HG03469 (cell line): Measurements from ENCODE around the gene ARHGEF17.

Source experiments
- ATAC-seq: cut with Tn5 transposase; IDR thresholded peaks from one replicate; pipeline ENCODE4 v1.9.1; 2021; ENCODE audit warnings: mild to moderate bottlenecking, moderate library complexity, moderate number of reproducible peaks; ENCODE audit not compliant: unreplicated experiment

The ARHGEF17 gene

DNA sequence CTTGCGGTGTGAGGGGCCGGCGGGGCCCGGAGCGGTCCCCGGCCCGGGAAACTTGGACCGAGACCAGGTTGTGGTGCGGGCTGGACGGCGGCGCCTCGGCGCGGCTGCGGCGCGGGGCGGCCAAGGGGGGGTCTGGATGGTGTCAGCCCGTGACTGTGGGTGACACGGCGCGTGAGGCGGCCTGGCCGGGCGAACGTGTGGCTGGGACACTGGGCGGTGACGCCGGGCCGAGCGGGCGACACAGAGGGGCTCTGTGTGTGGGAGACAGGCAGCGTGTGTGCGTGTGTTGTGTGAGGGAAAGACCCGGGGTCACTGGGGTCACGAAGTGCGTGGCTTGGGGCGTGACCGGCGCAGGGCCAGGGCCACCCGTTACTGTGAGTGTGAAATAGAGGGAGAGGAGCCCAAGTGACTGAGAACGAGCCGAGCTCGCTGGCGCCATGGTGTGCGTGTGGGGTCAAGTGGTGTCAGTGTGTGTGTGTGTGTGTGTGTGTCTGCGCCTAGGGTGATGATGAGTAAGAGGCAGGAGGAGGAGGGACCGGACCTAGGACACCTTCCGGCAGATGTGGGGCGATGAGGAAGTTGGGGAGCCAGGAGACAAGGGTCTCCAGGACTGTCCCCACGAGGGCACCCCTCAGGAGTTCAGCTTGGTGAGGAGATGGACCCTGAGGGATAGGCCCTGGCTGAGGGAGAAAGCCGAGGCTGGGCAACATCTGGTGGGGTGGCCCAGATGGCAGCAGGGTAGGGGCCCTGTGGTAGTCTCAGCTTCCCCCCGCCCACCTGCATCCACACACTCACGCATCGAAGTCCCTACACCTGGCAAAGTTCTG is 68.9 kb downstream of the ARHGEF17 start:
- ATAC-seq = no peak

DNA sequence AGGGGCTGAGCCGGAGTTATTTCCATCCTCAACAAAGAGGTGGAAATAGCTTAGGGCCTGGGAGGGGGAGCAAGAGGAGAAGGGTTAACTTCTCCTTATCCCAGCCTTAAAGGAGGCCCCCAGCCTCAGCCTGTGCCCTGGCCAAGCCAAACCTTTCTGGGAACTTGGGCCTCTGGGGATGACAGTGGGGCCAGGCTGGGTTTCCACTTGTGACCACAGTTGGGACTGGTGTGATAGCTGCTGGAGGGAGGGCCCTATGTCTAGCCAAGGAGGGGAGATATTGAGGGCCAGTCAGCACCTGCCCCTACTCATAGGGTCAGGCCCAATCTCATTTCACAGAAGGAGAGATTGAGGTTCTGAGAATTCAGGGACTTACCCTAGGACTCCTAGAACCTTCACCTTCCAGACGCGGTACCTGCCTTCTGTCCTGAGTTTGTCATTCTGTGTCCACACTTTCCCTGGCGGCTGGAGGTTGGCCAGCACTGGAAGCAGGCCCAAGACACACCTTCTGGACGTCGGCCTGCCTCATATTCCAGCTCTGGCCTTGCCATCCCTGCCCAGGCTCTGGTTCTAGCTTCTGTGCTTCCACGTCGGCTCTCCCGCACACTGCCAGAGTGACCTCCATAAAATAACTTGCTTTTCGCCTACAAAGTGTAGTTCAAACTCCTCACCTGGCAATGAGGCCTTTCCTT is 71.3 kb downstream of the ARHGEF17 start:
- ATAC-seq = no peak

DNA sequence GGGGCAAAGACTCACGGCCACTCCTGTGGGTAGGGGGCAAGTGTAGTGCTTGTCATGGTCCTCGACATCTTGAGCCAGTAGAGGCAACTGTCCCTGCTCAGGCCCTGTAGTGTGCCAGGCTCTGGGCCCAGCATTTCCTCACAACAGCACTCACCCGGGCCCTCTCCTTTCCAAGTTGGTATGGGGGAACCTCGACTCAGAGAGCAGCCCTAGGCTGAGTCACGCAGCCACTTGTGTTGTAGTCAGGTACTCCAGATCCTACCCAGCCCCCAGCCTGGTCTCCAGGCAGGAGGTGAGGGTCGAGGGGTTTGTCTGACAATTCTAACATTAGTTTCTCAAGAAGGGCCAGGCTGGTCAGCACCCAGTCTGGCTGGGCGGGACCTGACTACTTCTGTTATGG is 72.3 kb downstream of the ARHGEF17 start:
- ATAC-seq = no peak

DNA sequence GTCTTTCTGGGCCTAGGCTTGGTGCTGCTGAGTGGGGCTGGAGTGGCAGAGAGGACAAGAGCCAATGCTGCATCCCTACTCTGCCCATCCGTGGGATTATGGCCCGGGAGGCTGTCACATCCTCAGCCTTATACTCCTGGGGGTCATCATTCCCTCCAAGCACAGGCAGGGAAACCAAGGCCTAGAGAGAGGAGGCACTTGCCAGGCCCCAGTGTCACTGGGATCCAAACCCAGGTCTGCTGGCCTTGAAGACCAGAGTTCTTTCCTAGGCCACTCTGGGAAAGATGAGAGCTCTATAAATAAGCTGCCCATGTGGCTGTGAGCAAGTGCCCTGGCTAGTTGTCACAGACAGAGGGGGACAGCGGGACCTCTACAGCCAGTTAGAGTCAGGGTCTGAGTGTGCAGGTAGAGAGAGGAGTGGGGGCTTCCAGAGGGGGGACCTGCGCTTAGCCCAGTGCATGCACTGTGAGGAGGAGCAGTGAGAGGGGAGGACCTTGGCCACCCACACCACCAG is 72.9 kb downstream of the ARHGEF17 start:
- no peak for ATAC-seq

DNA sequence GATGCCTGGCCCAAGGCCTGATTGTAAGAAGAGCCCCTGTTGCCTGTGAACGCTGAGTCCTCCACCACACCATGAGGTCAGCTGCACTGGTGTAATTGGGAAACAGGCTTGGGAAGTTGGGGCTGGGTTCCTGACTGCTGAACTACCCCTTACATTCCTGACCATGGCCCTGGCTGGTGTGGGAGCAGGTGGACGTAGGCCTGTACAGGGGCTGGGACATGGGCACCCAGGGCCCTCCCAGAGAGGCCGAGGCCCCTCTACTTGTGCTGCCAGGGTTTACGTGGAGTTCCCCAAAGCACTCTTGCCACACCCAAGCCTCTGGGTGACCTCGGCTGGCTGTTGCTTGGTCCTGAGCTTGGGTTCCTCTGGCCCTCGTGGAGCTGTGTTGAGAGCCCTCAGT is 73.5 kb downstream of the ARHGEF17 start:
- ATAC-seq = no peak

DNA sequence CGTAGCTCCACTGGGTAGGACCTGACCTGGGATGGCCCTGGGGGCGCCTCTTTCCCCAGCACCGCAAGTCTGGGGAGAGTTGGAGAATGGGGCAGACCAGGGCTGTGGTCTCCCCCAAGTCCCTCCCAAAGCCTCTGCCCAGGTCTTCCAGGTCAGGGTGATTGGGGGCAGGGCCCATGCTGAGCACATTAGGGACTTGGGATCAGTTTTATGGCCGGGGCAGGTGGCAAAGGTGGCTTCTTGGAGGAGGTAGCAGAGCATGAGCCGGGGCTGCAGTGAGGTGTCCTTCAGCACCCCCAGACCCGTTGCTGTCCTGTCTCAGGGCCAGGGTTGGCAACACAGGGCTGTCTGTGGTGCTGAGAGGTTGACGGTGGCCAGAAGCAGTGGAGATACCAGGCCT is 74.1 kb downstream of the ARHGEF17 start:
- ATAC-seq = no peak

DNA sequence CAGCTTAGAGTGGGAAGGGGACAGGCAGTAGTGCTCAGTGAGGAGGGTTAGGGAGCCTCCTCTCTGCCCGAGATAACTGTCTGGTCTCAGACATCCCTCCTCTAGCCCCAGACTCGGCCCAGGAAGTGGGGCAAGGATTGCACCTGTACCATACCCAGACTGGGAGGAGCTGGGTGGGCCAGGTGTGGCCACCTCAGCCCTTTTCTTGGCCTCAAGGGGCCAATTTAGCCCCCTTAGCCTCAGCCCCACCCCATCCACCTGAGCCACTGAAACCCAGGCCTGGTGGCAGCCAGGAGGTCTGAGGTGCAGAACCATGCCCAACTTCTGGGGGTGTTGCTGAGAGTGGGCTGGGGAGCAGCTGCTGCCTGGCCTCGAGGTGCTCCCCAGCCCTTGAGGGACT is 74.7 kb downstream of the ARHGEF17 start:
- no peak for ATAC-seq

DNA sequence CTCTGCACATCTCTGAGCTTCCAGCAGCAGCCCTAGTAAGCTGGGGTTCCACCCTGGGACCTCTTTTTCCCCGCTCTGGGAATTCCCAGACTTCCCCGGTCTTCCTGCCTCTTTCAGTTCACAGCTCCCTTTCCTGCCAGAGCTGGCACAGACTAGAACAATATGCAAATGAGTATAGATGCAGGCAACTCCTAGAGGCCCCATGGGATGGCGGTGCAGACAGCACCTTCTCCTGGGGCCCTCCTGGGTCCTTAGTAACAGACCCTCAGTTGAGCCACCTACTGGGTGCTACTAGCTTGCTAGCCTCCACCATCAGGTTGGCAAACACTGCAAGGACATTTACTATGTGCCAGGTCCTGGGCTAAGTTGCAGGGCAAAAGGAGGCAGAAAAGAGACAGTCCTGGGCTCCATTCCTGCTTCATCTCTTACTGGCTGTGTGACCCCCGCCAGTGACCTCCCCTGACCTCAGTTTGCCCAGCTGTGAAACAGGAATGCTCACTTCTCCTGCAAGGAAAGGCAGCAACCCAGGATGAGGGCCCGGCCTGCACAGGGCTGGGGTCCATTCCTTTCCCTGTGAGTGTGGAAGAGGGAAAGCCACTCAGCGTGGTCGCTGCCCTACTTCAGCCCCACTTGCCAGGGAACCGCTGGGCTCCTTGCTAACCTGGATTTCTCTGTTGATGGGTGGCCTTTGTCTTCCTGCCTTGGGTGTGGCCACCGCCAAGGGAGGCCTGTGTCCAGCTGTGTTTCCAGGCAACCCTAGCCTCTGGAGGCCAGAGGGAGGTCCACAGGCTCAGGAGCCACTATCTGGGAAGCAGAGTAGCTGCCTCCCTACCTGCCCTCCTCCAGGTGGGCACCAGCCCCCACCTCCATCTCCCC is 75.4 kb downstream of the ARHGEF17 start:
- ATAC-seq = no peak

DNA sequence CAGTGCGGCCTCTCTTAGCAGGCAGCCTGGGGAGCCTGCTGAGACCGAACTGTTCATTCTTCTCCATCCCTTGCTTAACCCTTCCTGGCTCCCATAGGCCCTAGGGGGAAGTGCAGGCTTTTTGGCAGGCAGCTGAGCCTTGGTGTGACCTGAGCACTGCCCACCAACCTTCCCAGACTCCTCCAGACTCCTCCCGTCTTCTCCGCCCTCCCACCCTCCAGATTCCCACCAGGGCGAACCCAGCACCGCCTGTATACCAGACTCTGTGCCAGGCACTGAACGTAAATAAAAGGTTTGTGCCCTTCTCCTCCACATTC is 76.0 kb downstream of the ARHGEF17 start:
- ATAC-seq = no peak

DNA sequence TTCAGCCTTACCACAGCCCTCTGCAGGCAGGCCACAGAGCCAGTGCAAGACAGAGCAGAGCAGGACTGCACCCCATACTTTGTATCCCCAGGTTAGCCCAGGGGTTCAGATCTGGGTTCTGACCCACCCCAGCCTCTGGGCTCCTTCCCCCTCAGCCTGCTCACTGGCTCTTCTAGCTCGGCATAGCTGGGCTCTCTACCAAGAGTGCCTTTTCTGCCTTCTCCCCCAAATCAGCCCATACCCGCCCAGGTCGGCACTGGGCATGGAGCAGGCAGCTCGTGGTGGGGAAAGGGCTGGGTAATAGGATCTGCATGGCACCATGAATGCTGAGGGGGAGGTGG is 76.4 kb downstream of the ARHGEF17 start:
- ATAC-seq = no peak

DNA sequence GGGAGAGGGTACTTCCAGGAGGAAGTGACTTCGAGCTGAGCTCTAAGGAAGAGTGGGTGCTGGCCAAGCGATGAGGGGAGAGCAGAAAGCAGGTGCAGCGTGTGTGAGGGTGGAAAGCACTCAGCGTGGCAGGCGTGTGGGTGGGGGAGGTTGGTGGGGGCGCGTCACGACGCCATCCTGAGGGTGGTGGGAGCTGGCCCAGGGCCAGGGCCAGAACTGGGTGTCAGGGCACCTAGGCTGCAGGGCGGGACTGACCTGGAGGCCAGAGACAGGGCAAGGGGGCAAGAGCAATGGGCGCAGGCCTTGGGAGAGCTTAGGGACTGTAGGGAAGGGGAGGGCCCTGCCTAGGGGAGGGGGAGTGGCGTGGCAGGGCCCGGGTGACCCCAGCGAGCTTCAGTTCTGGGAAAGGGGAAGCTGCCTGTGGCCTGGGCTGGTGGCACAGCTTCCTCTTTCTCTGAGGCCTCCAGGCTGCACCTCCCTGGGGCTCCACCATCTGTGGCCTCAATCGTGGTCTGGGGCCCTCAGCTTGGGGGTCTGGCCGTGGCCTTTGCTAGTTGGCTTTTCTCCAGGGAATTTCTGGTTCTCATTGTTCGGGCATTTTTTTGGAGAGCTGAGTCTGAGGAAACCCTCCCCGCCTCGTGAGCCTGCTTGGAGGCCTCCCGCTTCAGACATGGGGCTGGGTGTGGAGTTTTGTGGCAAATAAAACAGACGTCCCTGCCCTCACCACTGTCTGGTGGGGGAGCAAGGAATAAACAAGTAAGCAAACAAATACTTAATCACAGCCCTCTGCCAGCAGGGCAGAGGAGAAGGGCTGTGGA is 77.0 kb downstream of the ARHGEF17 start:
- no peak for ATAC-seq

DNA sequence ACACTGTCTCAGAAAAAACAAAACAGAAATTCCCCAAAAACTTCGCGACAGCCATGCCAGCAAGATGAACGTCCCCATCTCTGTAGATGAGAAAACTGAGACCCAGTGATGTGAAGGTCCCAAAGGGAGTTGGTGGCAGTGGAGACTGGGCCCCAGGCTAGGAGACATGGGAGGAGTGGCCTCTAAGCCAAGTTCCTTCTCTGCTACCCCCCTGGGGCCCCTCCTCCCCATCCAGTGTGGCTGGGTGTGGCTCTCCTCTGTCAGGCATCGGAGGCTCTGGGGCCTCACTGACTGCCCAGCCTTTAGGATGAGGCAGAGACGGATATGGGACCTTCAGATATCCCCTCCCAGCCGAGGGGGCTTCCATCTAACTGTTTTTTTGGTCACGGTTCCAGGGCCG is 77.9 kb downstream of the ARHGEF17 start:
- ATAC-seq = no peak

DNA sequence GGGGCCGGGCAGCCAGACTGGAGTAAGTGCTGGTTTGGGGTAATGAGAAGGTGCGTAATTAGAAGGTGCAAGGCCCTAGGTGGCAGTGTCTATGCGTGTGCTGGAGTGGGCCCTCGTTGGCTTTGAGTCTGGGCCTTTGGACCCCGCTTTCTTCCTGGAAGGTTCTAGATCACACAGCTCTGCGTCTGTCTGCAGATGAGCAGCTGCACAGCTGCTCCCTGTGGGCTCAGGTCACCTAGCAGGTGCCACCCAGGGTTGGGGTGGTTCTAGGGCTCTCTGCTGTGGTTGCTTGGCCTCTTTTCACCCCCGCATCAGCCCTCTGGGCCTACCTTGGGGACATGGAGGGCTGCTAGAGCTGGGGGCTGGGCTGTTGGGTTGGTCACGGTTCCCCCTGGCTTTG is 78.5 kb downstream of the ARHGEF17 start:
- ATAC-seq = no peak

DNA sequence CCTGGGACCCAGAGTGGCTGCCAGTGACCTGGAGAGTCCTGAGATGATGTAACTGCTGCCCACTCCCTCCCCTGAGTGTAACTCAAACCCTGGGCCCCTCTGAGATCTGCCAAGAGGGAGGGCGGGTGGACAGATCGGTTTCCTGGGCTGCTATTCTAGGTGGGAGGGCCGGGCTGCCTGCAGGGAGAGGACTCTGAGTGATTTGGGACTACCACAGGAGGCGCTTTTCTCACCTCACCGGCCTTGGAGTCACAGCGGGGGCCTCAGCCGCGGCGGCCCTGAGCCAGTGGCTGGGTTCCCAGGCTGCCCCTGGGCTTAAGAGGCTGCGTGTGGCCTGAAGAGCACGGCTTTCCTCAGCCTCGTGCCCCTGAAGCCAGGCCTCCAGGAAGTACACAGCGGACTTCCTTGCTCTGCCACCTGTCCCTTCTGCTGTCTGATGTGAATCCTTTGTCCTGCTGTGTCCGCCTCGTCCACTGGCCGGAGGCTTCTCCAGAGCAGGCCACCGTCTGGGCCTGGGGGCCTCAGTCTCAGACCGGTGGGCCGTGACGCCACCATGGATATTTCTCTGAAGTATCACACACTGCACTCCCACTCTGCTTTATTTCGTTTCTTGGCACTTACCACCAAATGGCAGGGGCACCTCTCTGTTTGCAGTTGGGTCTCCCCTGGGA is 79.7 kb downstream of the ARHGEF17 start:
- no peak for ATAC-seq

DNA sequence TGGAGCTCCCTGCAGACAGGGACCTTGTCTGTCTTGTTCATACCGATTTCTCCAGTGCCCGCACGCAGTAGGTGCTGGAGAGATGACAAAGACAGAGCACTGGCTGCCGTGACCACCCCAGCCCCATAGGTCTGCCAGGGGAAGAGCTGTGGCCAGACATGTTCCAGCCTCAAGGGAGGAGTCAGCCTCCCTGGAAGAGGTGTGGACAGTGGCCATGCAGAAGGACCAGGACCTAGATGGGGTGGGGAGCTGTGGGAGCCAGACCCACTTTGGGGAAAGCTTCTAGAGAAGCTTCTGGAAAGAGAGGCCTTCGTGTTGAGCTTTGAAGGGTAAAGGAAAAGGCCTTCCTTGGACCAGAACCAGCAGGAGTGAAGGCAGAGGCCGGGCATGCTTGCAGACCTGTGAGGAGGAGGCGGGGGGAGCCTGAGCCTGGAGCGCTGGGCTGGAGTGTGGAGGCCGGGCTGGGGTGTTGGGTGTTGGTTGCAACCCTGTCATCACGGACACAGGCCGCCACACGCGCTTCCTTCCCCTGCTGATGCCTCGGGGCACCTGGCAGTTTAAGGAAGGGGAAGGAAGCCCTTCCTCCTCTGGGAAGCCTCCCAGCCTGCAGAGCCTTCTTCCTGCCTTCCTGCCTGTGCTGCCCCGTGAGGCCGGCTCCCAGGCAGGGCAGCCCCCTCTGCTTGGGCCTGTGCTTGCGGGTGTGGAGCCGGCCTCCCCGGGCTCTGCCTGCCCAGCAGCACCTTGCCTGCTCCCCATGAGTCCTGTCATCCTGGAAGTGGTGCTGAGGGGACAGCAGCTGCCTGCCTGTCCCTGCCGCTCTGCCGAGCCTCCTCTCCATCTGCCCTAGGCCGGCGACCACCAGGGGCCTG is 80.4 kb downstream of the ARHGEF17 start:
- no peak for ATAC-seq

DNA sequence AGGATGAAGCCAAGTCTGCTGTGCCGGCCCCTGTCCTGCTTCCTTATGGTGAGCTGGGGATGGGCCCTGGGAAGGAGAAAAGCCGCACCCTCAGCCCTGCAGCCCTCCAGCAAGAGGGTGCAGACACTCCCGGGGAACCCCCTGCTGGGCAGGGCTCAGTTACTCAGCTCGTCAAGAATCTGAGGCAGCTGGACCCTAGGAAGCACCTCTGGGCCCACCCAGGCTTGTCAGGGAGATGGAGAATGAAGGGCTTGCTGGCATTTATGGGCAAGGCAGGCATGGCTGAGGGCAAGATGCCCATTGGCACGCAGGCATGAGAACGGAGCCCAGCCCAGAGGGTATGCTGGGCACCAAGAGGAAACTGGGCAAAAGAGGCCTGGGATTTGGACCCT is 81.1 kb downstream of the ARHGEF17 start:
- ATAC-seq = no peak

DNA sequence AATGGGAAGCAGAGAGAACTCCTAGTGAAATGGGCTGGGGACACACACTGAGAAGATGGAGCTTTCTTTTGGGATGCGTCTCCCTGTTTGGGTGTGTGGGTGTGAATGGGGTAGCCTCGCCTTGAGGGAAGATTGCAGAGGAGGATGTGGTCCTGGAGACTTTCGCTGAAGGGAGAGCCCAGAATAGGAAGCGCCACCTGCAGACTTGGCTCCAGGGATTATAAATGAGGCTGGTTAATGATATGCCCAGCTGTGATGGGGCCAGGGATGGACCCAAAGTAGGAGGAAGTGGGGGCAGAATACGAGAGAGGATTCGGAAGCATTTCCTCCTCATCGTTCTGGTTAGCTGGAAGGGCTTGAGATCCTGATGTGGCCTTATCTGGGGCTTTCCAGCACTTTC is 81.8 kb downstream of the ARHGEF17 start:
- no peak for ATAC-seq

DNA sequence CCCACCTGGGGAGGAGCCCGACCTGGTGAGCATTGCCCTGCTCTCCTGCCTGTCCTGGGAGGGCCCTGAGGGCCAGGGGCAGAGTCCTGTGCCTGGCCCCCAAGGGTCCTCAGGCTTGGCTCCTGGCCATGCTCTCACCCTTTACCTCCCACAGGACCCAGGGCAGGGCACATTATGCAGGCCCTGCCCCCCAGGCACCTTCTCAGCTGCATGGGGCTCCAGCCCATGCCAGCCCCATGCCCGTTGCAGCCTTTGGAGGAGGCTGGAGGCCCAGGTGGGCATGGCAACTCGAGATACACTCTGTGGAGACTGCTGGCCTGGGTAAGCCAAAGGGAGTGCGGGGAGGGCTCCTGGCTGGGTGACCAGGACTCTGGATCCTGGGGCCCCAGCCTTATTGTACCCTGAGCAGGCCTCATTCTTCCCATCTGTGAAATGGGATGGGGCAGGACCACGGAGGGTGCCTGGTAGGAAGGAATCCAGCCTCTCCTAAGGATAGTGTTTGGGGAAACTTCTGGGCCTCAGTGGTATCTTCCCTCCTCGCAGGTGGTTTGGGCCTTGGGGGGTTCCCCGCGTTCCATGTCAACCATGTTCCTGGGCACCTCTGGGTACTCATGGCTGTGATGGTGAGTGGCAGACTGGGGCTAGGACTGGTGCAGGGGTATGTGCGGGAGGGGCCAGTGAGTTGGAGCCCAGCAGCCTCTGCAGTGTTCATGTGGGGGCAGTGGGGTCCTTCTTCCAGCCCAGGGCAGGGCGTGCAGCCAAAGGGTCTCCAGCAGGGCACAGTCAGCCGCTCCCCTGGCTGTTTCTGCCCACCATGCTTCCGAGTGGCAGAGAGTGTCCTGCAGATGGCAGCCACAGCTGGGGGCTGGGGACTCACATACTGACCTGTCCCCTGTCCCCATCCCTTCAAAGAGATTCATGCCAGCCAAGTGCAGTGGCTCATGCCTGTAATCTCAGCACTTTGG is 82.8 kb downstream of the ARHGEF17 start:
- ATAC-seq = no peak
